ENCODE measurements around the gene PRUNE2.
"Not testable (repeated sequence)": the region's sequence is repeated elsewhere in the genome, so short reads cannot be mapped to it uniquely, and the experiment has no call there.

The PRUNE2 gene

GRCh38 chr9:76684213-76684612, 221.7 kb downstream of the PRUNE2 start:
- no peaks in the 10 kb centered on the region for H3K36me3 ChIP-seq (ENCODE audit: control insufficient read depth, insufficient read depth, low read length)
- no peaks in the 10 kb centered on the region for H3K4me1 ChIP-seq (ENCODE audit: control insufficient read depth, insufficient read depth, low read length)
- no peak overlapping the region for H3K4me3 ChIP-seq (ENCODE audit: insufficient read depth, low read depth, low read length)
- H3K9me3 ChIP-seq (ENCODE audit: control insufficient read depth, low read length) = no peaks in the 10 kb centered on the region
- H3K27ac ChIP-seq (ENCODE audit: insufficient read depth, low read depth, low read length, poor library complexity, severe bottlenecking) = no peak overlapping the region
- 63 to 64% methylated on average over 5 of the region's 5 CpGs for WGBS, 2 experiments
- no peaks in the 10 kb centered on the region for H3K27me3 ChIP-seq (ENCODE audit: control insufficient read depth, insufficient read depth, low read length, poor library complexity, severe bottlenecking)

- no peaks in the 10 kb centered on the region for H3K27me3 ChIP-seq (ENCODE audit: control insufficient read depth, insufficient read depth, low read length, poor library complexity, severe bottlenecking)
- H3K4me3 ChIP-seq (ENCODE audit: insufficient read depth, low read depth, low read length) = no peak overlapping the region
- no peaks in the 10 kb centered on the region for H3K4me1 ChIP-seq (ENCODE audit: control insufficient read depth, insufficient read depth, low read length)
- no peaks in the 10 kb centered on the region for H3K36me3 ChIP-seq (ENCODE audit: control insufficient read depth, insufficient read depth, low read length)
- H3K9me3 ChIP-seq (ENCODE audit: control insufficient read depth, low read length) = no peaks in the 10 kb centered on the region
- WGBS, 2 experiments = 88 to 93% methylated on average over 2 of the region's 2 CpGs
- H3K27ac ChIP-seq (ENCODE audit: insufficient read depth, low read depth, low read length, poor library complexity, severe bottlenecking) = no peak overlapping the region
Measured at GRCh38 chr9:76681556-76681955, 224.4 kb downstream of the PRUNE2 start.

- H3K9me3 ChIP-seq (ENCODE audit: control insufficient read depth, low read length) = no peaks in the 10 kb centered on the region
- no peaks in the 10 kb centered on the region for H3K27me3 ChIP-seq (ENCODE audit: control insufficient read depth, insufficient read depth, low read length, poor library complexity, severe bottlenecking)
- H3K4me3 ChIP-seq (ENCODE audit: insufficient read depth, low read depth, low read length) = no peak overlapping the region
- H3K36me3 ChIP-seq (ENCODE audit: control insufficient read depth, insufficient read depth, low read length) = no peaks in the 10 kb centered on the region
- no peaks in the 10 kb centered on the region for H3K4me1 ChIP-seq (ENCODE audit: control insufficient read depth, insufficient read depth, low read length)
- no peak overlapping the region for H3K27ac ChIP-seq (ENCODE audit: insufficient read depth, low read depth, low read length, poor library complexity, severe bottlenecking)
- 92 to 93% methylated on average over 9 to 10 of the region's 10 CpGs for WGBS, 2 experiments
Measured at GRCh38 chr9:76680716-76681425, 225.0 kb downstream of the PRUNE2 start.

- Histone ChIP-seq H3K9me3 (ENCODE audit: control insufficient read depth, low read length) (no peaks in the 10 kb centered on the region), H3K4me1 (ENCODE audit: control insufficient read depth, insufficient read depth, low read length) (no peaks in the 10 kb centered on the region), H3K27me3 (ENCODE audit: control insufficient read depth, insufficient read depth, low read length, poor library complexity, severe bottlenecking) (no peaks in the 10 kb centered on the region), H3K4me3 (ENCODE audit: insufficient read depth, low read depth, low read length) (no peak overlapping the region), H3K27ac (ENCODE audit: insufficient read depth, low read depth, low read length, poor library complexity, severe bottlenecking) (no peak overlapping the region), H3K36me3 (ENCODE audit: control insufficient read depth, insufficient read depth, low read length) (no peaks in the 10 kb centered on the region)
- 88 to 91% methylated on average over 14 to 15 of the region's 15 CpGs for WGBS, 2 experiments
Measured at GRCh38 chr9:76677481-76678055, 228.3 kb downstream of the PRUNE2 start.

- Histone ChIP-seq H3K27me3 (ENCODE audit: control insufficient read depth, insufficient read depth, low read length, poor library complexity, severe bottlenecking) (no peaks in the 10 kb centered on the region), H3K27ac (ENCODE audit: insufficient read depth, low read depth, low read length, poor library complexity, severe bottlenecking) (no peak overlapping the region), H3K9me3 (ENCODE audit: control insufficient read depth, low read length) (no peaks in the 10 kb centered on the region), H3K36me3 (ENCODE audit: control insufficient read depth, insufficient read depth, low read length) (no peaks in the 10 kb centered on the region), H3K4me1 (ENCODE audit: control insufficient read depth, insufficient read depth, low read length) (no peaks in the 10 kb centered on the region), H3K4me3 (ENCODE audit: insufficient read depth, low read depth, low read length) (no peak overlapping the region)
- WGBS, 2 experiments = 94 to 95% methylated on average over 4 of the region's 4 CpGs
Measured at GRCh38 chr9:76676857-76677256, 229.1 kb downstream of the PRUNE2 start.

- H3K4me3 ChIP-seq (ENCODE audit: insufficient read depth, low read depth, low read length) = no peak overlapping the region
- WGBS, 2 experiments = 92 to 96% methylated on average over 1 of the region's 1 CpG
Measured at GRCh38 chr9:76667521-76667957, 238.4 kb downstream of the PRUNE2 start.

GRCh38 chr9:76665966-76666365, 239.9 kb downstream of the PRUNE2 start:
- 45 to 49% methylated on average over 10 of the region's 11 CpGs for WGBS, 2 experiments
- not testable (repeated sequence) for H3K27me3 ChIP-seq (ENCODE audit: control insufficient read depth, insufficient read depth, low read length, poor library complexity, severe bottlenecking); H3K27ac ChIP-seq (ENCODE audit: insufficient read depth, low read depth, low read length, poor library complexity, severe bottlenecking); H3K36me3 ChIP-seq (ENCODE audit: control insufficient read depth, insufficient read depth, low read length); H3K9me3 ChIP-seq (ENCODE audit: control insufficient read depth, low read length); H3K4me1 ChIP-seq (ENCODE audit: control insufficient read depth, insufficient read depth, low read length); H3K4me3 ChIP-seq (ENCODE audit: insufficient read depth, low read depth, low read length)

More at GRCh38 chr9:76667521-76667957, 238.4 kb downstream of the PRUNE2 start:
- Histone ChIP-seq H3K4me1 (ENCODE audit: control insufficient read depth, insufficient read depth, low read length) (no peaks in the 10 kb centered on the region), H3K36me3 (ENCODE audit: control insufficient read depth, insufficient read depth, low read length) (no peaks in the 10 kb centered on the region), H3K9me3 (ENCODE audit: control insufficient read depth, low read length) (no peaks in the 10 kb centered on the region), H3K27me3 (ENCODE audit: control insufficient read depth, insufficient read depth, low read length, poor library complexity, severe bottlenecking) (no peaks in the 10 kb centered on the region), H3K27ac (ENCODE audit: insufficient read depth, low read depth, low read length, poor library complexity, severe bottlenecking) (no peak overlapping the region)

- H3K27me3 ChIP-seq (ENCODE audit: control insufficient read depth, insufficient read depth, low read length, poor library complexity, severe bottlenecking) = no peaks in the 10 kb centered on the region
- H3K4me3 ChIP-seq (ENCODE audit: insufficient read depth, low read depth, low read length) = no peak overlapping the region
- H3K27ac ChIP-seq (ENCODE audit: insufficient read depth, low read depth, low read length, poor library complexity, severe bottlenecking) = no peak overlapping the region
- H3K36me3 ChIP-seq (ENCODE audit: control insufficient read depth, insufficient read depth, low read length) = no peaks in the 10 kb centered on the region
- no peaks in the 10 kb centered on the region for H3K9me3 ChIP-seq (ENCODE audit: control insufficient read depth, low read length)
- 79 to 91% methylated on average over 4 to 5 of the region's 5 CpGs for WGBS, 2 experiments
- no peaks in the 10 kb centered on the region for H3K4me1 ChIP-seq (ENCODE audit: control insufficient read depth, insufficient read depth, low read length)
Measured at GRCh38 chr9:76665458-76665857, 240.5 kb downstream of the PRUNE2 start.

- WGBS, 2 experiments = 83 to 100% methylated on average over 1 of the region's 1 CpG
- Histone ChIP-seq H3K36me3 (ENCODE audit: control insufficient read depth, insufficient read depth, low read length) (no peaks in the 10 kb centered on the region), H3K4me1 (ENCODE audit: control insufficient read depth, insufficient read depth, low read length) (no peaks in the 10 kb centered on the region), H3K27ac (ENCODE audit: insufficient read depth, low read depth, low read length, poor library complexity, severe bottlenecking) (no peak overlapping the region), H3K27me3 (ENCODE audit: control insufficient read depth, insufficient read depth, low read length, poor library complexity, severe bottlenecking) (no peaks in the 10 kb centered on the region), H3K4me3 (ENCODE audit: insufficient read depth, low read depth, low read length) (no peak overlapping the region), H3K9me3 (ENCODE audit: control insufficient read depth, low read length) (no peaks in the 10 kb centered on the region)
Measured at GRCh38 chr9:76664120-76664519, 241.8 kb downstream of the PRUNE2 start.

GRCh38 chr9:76662476-76663281, 243.2 kb downstream of the PRUNE2 start:
- Histone ChIP-seq H3K36me3 (ENCODE audit: control insufficient read depth, insufficient read depth, low read length) (no peaks in the 10 kb centered on the region), H3K4me3 (ENCODE audit: insufficient read depth, low read depth, low read length) (no peak overlapping the region), H3K9me3 (ENCODE audit: control insufficient read depth, low read length) (no peaks in the 10 kb centered on the region), H3K27ac (ENCODE audit: insufficient read depth, low read depth, low read length, poor library complexity, severe bottlenecking) (no peak overlapping the region), H3K27me3 (ENCODE audit: control insufficient read depth, insufficient read depth, low read length, poor library complexity, severe bottlenecking) (no peaks in the 10 kb centered on the region), H3K4me1 (ENCODE audit: control insufficient read depth, insufficient read depth, low read length) (no peaks in the 10 kb centered on the region)
- WGBS, 2 experiments = 85 to 92% methylated on average over 6 of the region's 6 CpGs
